Liver (tissue), 9 donors: Measurements from ENCODE around the gene LPAR1. TPM values are rescaled to one million over a fixed set of nuclear protein-coding genes. Genes with fewer than 3 reads are reported as not detected.

Source experiments
- DNase-seq: peaks from one replicate; pipeline ENCODE4 v3.0.0-alpha.2; 2017; ENCODE audit warnings: low spot score
- H3K27ac ChIP-seq, 2 donors: one replicate each; pipeline ENCODE4 v1.7.0; 2013; ENCODE audit warnings: inconsistent platforms in 2 of 2, low read length in 2 of 2, control low read depth in 1 of 2, low read depth in 1 of 2, mild to moderate bottlenecking in 1 of 2
- H3K27me3 ChIP-seq, 4 donors: one replicate each; pipeline versions ENCODE4 v1.6.1 to v1.7.0; 2013; ENCODE audit warnings: low read length in 3 of 4, inconsistent platforms in 1 of 4, mild to moderate bottlenecking in 1 of 4, moderate library complexity in 1 of 4; ENCODE audit not compliant: control insufficient read depth in 4 of 4, insufficient read depth in 4 of 4
- H3K36me3 ChIP-seq, 4 donors: one replicate each; pipeline versions ENCODE4 v1.6.1 to v1.7.0; 2013; ENCODE audit warnings: low read length in 3 of 4, mild to moderate bottlenecking in 3 of 4, low read depth in 1 of 4, moderate library complexity in 1 of 4; ENCODE audit not compliant: control insufficient read depth in 4 of 4, insufficient read depth in 3 of 4
- H3K4me1 ChIP-seq, 4 donors: one replicate each; pipeline versions ENCODE4 v1.6.1 to v1.7.0; 2013; ENCODE audit warnings: low read length in 3 of 4, mild to moderate bottlenecking in 3 of 4, moderate library complexity in 1 of 4; ENCODE audit not compliant: control insufficient read depth in 4 of 4, insufficient read depth in 4 of 4
- H3K4me3 ChIP-seq, 3 donors: one replicate each; pipeline versions ENCODE4 v1.6.1 to v1.7.0; 2013; ENCODE audit warnings: low read length in 3 of 3, control low read depth in 1 of 3, low read depth in 1 of 3, mild to moderate bottlenecking in 1 of 3
- H3K9ac ChIP-seq, 2 donors: one replicate each; pipeline ENCODE4 v1.7.0; 2013; ENCODE audit warnings: low read length in 2 of 2, mild to moderate bottlenecking in 2 of 2, moderate library complexity in 2 of 2, control low read depth in 1 of 2, low read depth in 1 of 2
- H3K9me3 ChIP-seq, 4 donors: one replicate each; pipeline versions ENCODE4 v1.6.1 to v1.7.0; 2013; ENCODE audit warnings: low read length in 3 of 4; ENCODE audit not compliant: control insufficient read depth in 4 of 4
- CTCF ChIP-seq: fragments of 150-350 bp; IDR thresholded peaks from 2 replicates; pipeline ENCODE4 v1.5.1; 2017; ENCODE audit warnings: improper control_type of control experiment, low read depth, low read length; ENCODE audit not compliant: missing input control
- EGR1 ChIP-seq, 2 donors: IDR thresholded peaks; 2 replicates each; pipeline ENCODE4 v1.6.1; 2016 to 2018; ENCODE audit warnings: antibody characterized with exemption in 2 of 2, low read depth in 2 of 2
- FOXA1 ChIP-seq: IDR thresholded peaks from 2 replicates; pipeline ENCODE4 v1.6.1; 2016; ENCODE audit warnings: antibody characterized with exemption
- FOXA2 ChIP-seq: IDR thresholded peaks from 2 replicates; pipeline ENCODE4 v1.6.1; 2016; ENCODE audit warnings: antibody characterized with exemption
- GABPA ChIP-seq, 2 donors: IDR thresholded peaks in 1 of 2; conservative IDR thresholded peaks in 1 of 2; 2 replicates each; pipeline ENCODE4 v1.6.1; 2016; ENCODE audit warnings: antibody characterized with exemption in 2 of 2, mild to moderate bottlenecking in 1 of 2, moderate library complexity in 1 of 2
- HNF4A ChIP-seq, 2 donors: conservative IDR thresholded peaks; 2 replicates each; pipeline ENCODE4 v1.6.1; 2016; ENCODE audit warnings: antibody characterized with exemption in 2 of 2, mild to moderate bottlenecking in 2 of 2
- HNF4G ChIP-seq: IDR thresholded peaks from 2 replicates; pipeline ENCODE4 v1.6.1; 2016; ENCODE audit warnings: antibody characterized with exemption
- JUND ChIP-seq, 2 donors: IDR thresholded peaks; 2 replicates each; pipeline ENCODE4 v1.6.1; 2016; ENCODE audit warnings: antibody characterized with exemption in 2 of 2
- NR2F2 ChIP-seq: IDR thresholded peaks from 2 replicates; pipeline ENCODE4 v1.6.1; 2016; ENCODE audit warnings: antibody characterized with exemption
- RAD21 ChIP-seq, 2 donors: IDR thresholded peaks; 2 replicates each; pipeline ENCODE4 v1.6.1; 2016; ENCODE audit warnings: antibody characterized with exemption in 2 of 2, mild to moderate bottlenecking in 2 of 2
- RXRA ChIP-seq, 2 donors: IDR thresholded peaks; 2 replicates each; pipeline ENCODE4 v1.6.1; 2017 to 2018; ENCODE audit warnings: antibody characterized with exemption in 2 of 2, mild to moderate bottlenecking in 1 of 2
- SP1 ChIP-seq: IDR thresholded peaks from 2 replicates; pipeline ENCODE4 v1.6.1; 2018; ENCODE audit warnings: antibody characterized with exemption, mild to moderate bottlenecking
- TAF1 ChIP-seq: conservative IDR thresholded peaks from 2 replicates; pipeline ENCODE4 v1.6.1; 2016; ENCODE audit warnings: antibody characterized with exemption, mild to moderate bottlenecking
- YY1 ChIP-seq: IDR thresholded peaks from 2 replicates; pipeline ENCODE4 v1.6.1; 2016; ENCODE audit warnings: antibody characterized with exemption, mild to moderate bottlenecking
- ZBTB33 ChIP-seq: IDR thresholded peaks from 2 replicates; pipeline ENCODE4 v1.6.1; 2016; ENCODE audit warnings: antibody characterized with exemption
- WGBS: extraction: QIAGEN DNeasy Blood & Tissue Kit; methylation state at CpG from one replicate; pipeline ENCODE4 v1.1.7; 2013; 5-methylcytosine and 5-hydroxymethylcytosine counted together
- polyA plus RNA-seq, 2 donors: library from polyadenylated mRNA; stranded (reverse) in 1 of 2; unstranded in 1 of 2; fragments of 200-250 nt in 1 of 2; fragments of >200 nt in 1 of 2; fragmentation: Nextera tagmentation in 1 of 2; extraction: Ambion mirVana in 1 of 2; gene quantifications; one replicate each; pipeline versions ENCODE4 v1.2.1 to v1.2.3, GENCODE V29; 2013 to 2015
- total RNA-seq, 2 donors: library from RNA; depleted of rRNA; stranded (reverse); fragments of >200 nt; gene quantifications; one replicate each; pipeline ENCODE4 v1.2.3, GENCODE V29; 2014
- TF ChIP-seq, protein P1 (sequence below): IDR thresholded peaks from 2 replicates; pipeline ENCODE4 v1.6.1; 2016; ENCODE audit warnings: antibody characterized with exemption, mild to moderate bottlenecking
- TF ChIP-seq, protein P2 (sequence below): IDR thresholded peaks from 2 replicates; pipeline ENCODE4 v1.6.1; 2016; ENCODE audit warnings: antibody characterized with exemption
- donor health status: healthy.
- donor health status: healthy.
- donor health status: healthy.
- donor health status: healthy.
- donor health status: healthy.

Gene LPAR1
- total and polyA plus RNA-seq, 4 donors, result 0.51 to 3.6 (median 1.1) TPM

DNA sequence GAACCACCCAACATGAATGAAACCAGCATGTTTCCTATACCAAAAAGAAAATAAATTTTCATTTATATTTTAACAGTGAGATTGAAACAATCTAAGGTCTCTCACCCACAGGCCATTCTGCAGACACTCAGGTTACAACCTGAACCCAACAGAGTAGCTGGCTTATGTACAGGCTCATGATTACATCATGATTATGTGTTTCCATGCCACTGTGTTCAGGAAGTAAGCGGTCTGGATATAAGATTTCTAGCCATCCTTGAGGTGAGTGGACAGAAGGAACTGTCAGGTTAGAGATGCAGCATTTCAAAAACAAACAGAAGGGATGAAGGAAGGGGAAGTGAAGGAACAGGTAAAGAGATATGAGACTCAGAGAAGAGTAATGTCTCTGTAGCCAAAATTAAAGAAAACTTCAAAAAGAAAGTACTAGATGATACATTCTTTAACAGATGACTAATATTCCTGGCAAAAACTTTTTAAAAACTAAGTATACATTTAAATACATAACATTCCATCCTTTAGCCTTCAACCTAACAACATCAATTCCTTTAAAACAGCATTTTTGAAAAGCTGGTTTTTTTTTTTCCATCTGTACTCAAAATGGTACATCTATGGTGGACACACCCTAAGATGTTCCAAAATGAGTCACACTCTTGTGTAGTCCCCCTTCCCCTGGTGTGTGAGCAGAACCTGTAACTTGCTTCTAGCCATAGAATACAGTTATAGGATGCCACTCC is 119.8 kb downstream of the LPAR1 start (continued):
- no peak for TF ChIP-seq ZBTB33
- TF ChIP-seq EGR1 (IDR thresholded peaks at IDR 0.05; ENCODE audit: low read depth in 2 of 2), result no peak
- TF ChIP-seq GABPA (IDR thresholded peaks at IDR 0.05 in 1 of 2, conservative IDR thresholded peaks at IDR 0.05 in 1 of 2), result no peak
- no peak for TF ChIP-seq RXRA (IDR thresholded peaks at IDR 0.05)
- TF ChIP-seq NR2F2, result no peak

GRCh38 chr9:110916403-110916802 is 121.9 kb downstream of the LPAR1 start:
- Histone ChIP-seq H3K36me3 (no peaks in the 10 kb centered on the region), H3K9ac (no peak overlapping the region), H3K9me3 (no peaks in the 10 kb centered on the region), H3K4me1 (no peaks in the 10 kb centered on the region), H3K27ac (no peak overlapping the region), H3K4me3 (no peak overlapping the region), H3K27me3 (no peaks in the 10 kb centered on the region)
- TF ChIP-seq FOXA2, result no peak
- no peak for TF ChIP-seq HNF4G
- no peak for TF ChIP-seq FOXA1
- no peak for TF ChIP-seq GABPA (IDR thresholded peaks at IDR 0.05 in 1 of 2, conservative IDR thresholded peaks at IDR 0.05 in 1 of 2)
- no peak for TF ChIP-seq NR2F2
- TF ChIP-seq RAD21 (IDR thresholded peaks at IDR 0.05), result no peak
- TF ChIP-seq TAF1, result no peak
- TF ChIP-seq, protein P1, sequence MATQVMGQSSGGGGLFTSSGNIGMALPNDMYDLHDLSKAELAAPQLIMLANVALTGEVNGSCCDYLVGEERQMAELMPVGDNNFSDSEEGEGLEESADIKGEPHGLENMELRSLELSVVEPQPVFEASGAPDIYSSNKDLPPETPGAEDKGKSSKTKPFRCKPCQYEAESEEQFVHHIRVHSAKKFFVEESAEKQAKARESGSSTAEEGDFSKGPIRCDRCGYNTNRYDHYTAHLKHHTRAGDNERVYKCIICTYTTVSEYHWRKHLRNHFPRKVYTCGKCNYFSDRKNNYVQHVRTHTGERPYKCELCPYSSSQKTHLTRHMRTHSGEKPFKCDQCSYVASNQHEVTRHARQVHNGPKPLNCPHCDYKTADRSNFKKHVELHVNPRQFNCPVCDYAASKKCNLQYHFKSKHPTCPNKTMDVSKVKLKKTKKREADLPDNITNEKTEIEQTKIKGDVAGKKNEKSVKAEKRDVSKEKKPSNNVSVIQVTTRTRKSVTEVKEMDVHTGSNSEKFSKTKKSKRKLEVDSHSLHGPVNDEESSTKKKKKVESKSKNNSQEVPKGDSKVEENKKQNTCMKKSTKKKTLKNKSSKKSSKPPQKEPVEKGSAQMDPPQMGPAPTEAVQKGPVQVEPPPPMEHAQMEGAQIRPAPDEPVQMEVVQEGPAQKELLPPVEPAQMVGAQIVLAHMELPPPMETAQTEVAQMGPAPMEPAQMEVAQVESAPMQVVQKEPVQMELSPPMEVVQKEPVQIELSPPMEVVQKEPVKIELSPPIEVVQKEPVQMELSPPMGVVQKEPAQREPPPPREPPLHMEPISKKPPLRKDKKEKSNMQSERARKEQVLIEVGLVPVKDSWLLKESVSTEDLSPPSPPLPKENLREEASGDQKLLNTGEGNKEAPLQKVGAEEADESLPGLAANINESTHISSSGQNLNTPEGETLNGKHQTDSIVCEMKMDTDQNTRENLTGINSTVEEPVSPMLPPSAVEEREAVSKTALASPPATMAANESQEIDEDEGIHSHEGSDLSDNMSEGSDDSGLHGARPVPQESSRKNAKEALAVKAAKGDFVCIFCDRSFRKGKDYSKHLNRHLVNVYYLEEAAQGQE, result no peak
- no peak for TF ChIP-seq JUND (IDR thresholded peaks at IDR 0.05)
- TF ChIP-seq YY1, result no peak
- 89% methylated on average over 2 of the region's 2 CpGs for WGBS
- no peak for DNase-seq

DNA sequence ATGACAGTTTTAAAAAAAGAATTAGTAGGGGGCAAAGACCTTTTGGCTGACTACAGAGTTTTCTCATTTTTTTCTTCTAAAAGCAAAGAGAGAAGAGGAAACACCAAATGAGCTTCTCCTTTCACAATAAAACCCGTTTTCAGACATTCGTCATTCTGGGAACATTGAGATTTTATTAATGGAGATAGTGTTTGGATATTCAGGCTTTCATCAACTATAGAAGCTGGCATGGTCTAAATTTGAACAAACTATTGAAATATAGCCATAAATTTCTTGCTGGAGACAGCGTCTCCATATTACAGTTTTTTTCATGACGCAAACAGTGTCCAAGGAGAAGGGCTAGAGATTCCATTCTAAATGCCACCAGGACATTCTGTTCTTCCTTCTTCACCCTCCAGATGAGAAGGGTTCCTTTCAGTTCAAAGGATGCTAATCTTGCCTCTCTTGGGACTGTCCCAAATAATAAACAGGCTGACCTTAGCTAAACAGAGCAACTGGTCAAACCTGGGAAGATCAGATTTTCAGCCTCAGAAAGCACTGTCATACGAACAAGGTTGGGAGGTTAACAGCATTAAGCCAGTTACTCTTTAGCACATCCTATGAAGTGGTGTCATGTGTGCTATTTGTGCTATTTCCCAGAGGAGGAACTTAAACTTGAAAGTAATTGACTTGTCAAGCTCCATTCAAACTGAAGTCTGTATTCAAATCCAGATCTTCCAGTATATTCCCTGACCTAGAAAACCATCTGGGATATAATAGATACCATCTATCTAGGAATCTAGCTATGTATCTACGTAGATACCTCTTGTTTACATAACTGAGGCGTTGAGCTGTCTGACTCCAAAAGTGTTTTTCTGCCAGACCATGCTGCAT is 125.6 kb downstream of the LPAR1 start:
- no peak overlapping the region for H3K27ac ChIP-seq
- WGBS, result 53% methylated on average over 7 of the region's 7 CpGs

More for the DNA sequence above, 125.6 kb downstream of the LPAR1 start:
- Histone ChIP-seq H3K9me3 (peaks cover 1 to 10% (median 9%) of the 10 kb centered on the region in 4 donors), H3K27me3 (peaks cover 0 to 3% (median 0%) of the 10 kb centered on the region in 4 donors), H3K4me3 (no peak overlapping the region), H3K4me1 (no peaks in the 10 kb centered on the region), H3K9ac (no peak overlapping the region), H3K36me3 (no peaks in the 10 kb centered on the region)
- no peak for DNase-seq
- TF ChIP-seq NR2F2 (peak; percentile 78), RXRA (IDR thresholded peaks at IDR 0.05) (peak in 1 of 2 donors; percentile 70), FOXA1 (no peak), FOXA2 (no peak), SP1 (peak; percentile 70), RAD21 (IDR thresholded peaks at IDR 0.05) (peak in 1 of 2 donors; percentile 17), HNF4G (no peak), YY1 (no peak), CTCF (no peak), HNF4A (conservative IDR thresholded peaks at IDR 0.05) (no peak)
- TF ChIP-seq, protein P2, sequence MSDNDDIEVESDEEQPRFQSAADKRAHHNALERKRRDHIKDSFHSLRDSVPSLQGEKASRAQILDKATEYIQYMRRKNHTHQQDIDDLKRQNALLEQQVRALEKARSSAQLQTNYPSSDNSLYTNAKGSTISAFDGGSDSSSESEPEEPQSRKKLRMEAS, result no peak
